KG1 (cell line): Measurements from ENCODE around the gene VPS9D1.
"Not testable (repeated sequence)": the region's sequence is repeated elsewhere in the genome, so short reads cannot be mapped to it uniquely, and the experiment has no call there.

Source experiments
- DNase-seq: peaks from one replicate; lab custom pipeline; 2025; lab: John Stamatoyannopoulos, UW

Gene VPS9D1

GRCh38 chr16:89709716-89710432 is 10.8 kb downstream of the VPS9D1 start:
- no peak for DNase-seq

DNA sequence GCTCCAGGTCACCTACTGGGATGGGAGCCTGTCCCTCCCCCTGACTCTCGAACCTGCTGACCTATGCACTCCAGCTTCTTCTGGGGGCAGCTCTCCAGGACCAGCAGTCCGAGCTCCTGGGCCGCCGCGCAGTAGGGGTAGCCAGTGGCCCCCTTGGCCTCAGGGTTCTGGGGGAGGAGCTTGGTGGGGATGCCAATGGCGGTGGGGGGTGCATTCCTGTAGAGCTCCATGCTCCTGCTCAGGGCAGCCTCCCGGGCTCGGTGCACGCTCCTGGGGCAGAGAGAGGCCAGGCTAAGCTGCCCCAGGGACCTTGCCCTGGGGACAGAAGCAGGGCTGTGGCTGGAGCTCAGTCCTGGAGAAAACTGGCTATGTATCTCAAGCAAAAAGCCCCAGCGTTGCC is 11.5 kb downstream of the VPS9D1 start:
- DNase-seq: no peak

- DNase-seq: no peak
These were observed 12.2 kb downstream of the VPS9D1 start for GRCh38 chr16:89708481-89708931.

- no peak for DNase-seq
These were observed 13.0 kb downstream of the VPS9D1 start for GRCh38 chr16:89707695-89708094.

GRCh38 chr16:89706518-89707260 is 14.0 kb downstream of the VPS9D1 start:
- DNase-seq: no peak

- no peak for DNase-seq
These were observed 15.7 kb downstream of the VPS9D1 start for GRCh38 chr16:89705006-89705405.

DNA sequence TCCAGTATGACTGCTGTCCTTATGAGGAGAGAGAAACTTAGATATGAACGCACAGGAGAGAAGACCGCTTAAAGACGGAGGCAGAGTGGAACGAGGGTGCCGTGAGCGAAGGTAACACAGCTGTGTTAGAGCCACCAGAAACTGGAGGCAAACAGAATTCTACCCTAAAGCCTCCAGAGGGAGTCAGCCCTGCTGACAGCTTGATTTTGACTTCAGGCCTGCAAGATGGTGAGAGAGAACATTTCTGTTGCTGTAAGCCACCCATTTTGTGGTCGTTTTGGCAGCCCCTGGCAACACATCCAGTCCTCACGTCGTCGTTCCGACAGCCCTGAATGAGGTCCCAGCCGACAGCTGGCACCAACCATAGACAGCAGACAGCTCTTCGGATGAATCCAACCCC is 16.4 kb downstream of the VPS9D1 start:
- DNase-seq: no peak

DNA sequence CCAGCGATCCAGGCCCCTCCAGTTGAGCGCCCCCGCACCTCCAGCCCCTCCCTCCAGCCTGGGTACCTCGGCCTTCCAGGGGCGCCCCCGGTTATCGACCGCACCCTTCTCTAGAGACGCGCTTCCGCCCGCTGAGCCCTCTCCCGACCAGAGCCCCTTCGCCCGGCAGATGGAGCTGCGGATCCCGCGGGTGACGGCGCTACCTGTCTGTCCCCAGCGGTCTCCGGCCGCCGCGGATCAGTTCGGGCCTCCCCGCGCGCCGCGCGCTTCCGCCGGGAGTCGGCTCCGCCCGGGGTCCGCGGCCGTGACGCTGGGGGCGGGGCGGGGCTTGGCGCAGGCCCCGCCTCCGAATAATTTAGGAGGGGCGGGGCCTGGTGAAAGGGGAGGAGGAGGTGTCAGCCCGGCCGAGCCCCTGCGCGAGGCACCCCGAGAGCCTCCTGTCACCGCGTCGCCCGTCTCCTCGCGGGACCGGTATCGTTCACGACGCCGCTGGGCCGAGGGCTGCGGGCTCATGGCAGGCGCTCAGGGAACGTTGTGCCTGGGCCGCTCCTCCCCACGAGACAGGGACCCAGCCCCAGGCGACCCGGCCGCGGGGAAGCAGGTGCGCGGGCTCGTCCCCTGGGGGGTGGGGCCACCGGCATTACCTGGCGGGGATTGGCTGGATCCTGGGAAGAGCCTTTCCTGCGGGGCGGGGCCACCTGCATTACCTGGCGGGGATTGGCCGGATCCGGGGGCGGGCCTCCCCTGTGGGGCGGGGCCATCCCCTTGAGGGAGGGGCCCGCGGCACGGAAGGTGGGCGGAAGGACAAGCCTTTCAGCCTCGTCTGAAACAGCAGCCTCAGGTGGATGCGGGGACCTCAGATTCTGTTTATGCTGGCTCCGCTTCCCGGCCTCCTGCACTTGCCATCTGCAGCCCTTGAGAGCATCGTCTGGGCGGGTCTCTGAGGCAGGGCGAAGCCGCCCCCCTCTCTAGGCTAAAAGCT is 19.0 kb downstream of the VPS9D1 start, which contains the start of gene SPATA2L:
TSS of gene SPATA2L (minus strand) at position 281 of the 982 bp plus-strand sequence. CDS start 473 bp downstream, outside the sequence.
- DNase-seq: peak; percentile 87

GRCh38 chr16:89700649-89701424 is 19.9 kb downstream of the VPS9D1 start:
- DNase-seq: no peak

DNA sequence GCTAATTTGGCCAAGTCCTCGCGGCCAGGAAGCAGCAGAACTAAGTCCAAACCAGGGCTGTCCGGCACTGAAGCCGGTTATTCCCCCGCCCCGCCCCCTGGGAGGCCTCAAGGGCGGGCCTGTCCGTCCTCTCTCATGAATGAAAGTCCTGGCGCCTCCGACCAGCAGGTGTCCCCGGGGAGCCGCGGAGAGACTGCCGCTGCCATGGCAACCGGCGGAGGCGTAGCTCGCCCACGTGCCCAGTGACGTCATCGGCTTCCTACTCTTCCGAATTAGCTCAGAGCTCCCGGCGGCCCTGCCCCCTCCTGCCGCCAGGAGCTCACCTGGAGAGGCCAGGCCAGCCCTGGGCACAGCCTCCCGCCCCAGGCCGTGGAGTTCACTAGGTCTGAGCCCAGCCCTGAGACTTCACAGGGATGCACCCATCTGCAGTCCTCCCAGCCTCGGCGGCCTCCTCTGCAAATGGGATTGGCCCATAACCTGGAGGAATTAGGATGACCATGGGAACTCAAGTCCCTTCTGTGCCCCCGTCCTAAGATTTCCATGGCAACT is 20.5 kb downstream of the VPS9D1 start:
- DNase-seq: peak; percentile 85

- DNase-seq: not testable (repeated sequence)
These were observed 21.0 kb downstream of the VPS9D1 start for GRCh38 chr16:89699629-89700099.

GRCh38 chr16:89698717-89699116 is 22.0 kb downstream of the VPS9D1 start:
- not testable (repeated sequence) for DNase-seq

GRCh38 chr16:89697616-89698331 is 22.9 kb downstream of the VPS9D1 start:
- DNase-seq: no peak

- no peak for DNase-seq
These were observed 23.5 kb downstream of the VPS9D1 start for GRCh38 chr16:89697161-89697615.

- no peak for DNase-seq
These were observed 24.0 kb downstream of the VPS9D1 start for GRCh38 chr16:89696670-89697128.

GRCh38 chr16:89695875-89696669 is 24.6 kb downstream of the VPS9D1 start:
- no peak for DNase-seq

- DNase-seq: no peak
These were observed 25.4 kb downstream of the VPS9D1 start for GRCh38 chr16:89695086-89695874.

DNA sequence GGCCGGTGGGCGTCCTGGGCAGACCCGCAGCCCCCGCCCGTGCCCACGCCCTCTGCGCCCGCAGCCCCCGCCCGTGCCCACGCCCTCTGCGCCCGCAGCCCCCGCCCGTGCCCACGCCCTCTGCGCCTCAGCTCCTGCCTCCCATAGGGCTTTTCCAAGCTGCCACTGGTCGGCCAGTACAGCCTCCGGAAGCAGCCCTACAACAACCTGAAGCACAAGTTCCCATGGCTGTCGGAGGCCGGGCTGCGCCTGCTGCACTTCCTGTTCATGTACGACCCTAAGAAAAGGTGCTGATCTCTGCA is 26.0 kb downstream of the VPS9D1 start:
- DNase-seq: not testable (repeated sequence)
